Thoracic aorta (tissue), 2 donors: Measurements from ENCODE around the gene KPNA6. TPM values are rescaled to one million over a fixed set of nuclear protein-coding genes. Genes with fewer than 3 reads are reported as not detected.

Experiments
- ATAC-seq: fragments of 150-250 bp; one replicate; pipeline ENCODE4 v1.8.0; 2017; ENCODE audit warnings: low read depth; ENCODE audit not compliant: insufficient number of reproducible peaks, low FRiP score
- DNase-seq: peaks from one replicate; pipeline ENCODE4 v3.0.0-alpha.2; 2020; ENCODE audit warnings: low spot score
- H3K27ac ChIP-seq, 2 donors: fragments of 200-600 bp; sonication (generic); 1 replicate in 1 of 2; 2 replicates in 1 of 2; pipeline ENCODE4 v1.5.1; 2016; ENCODE audit warnings: mild to moderate bottlenecking in 2 of 2, moderate library complexity in 2 of 2
- H3K27me3 ChIP-seq: fragments of 200-600 bp; sonication (generic); replicated peaks from 2 replicates; pipeline ENCODE4 v1.6.0; 2016; ENCODE audit warnings: mild to moderate bottlenecking; ENCODE audit not compliant: insufficient read depth
- H3K36me3 ChIP-seq: fragments of 200-600 bp; sonication (generic); one replicate; pipeline ENCODE4 v1.5.1; 2016
- H3K4me1 ChIP-seq, 2 donors: fragments of 200-600 bp; sonication (generic); 1 replicate in 1 of 2; 2 replicates in 1 of 2; pipeline versions ENCODE4 v1.5.1 to v1.6.0; 2016; ENCODE audit warnings: low read depth in 2 of 2, mild to moderate bottlenecking in 1 of 2; ENCODE audit not compliant: control insufficient read depth in 1 of 2
- H3K4me3 ChIP-seq: fragments of 200-600 bp; sonication (generic); 2 replicates; pipeline ENCODE4 v1.5.1; 2016; ENCODE audit warnings: mild to moderate bottlenecking
- H3K9me3 ChIP-seq: fragments of 200-600 bp; sonication (generic); 2 replicates; pipeline ENCODE4 v1.5.1; 2016
- CTCF ChIP-seq: fragments of 200-600 bp; sonication (generic); IDR thresholded peaks from one replicate; pipeline ENCODE4 v1.5.1; 2019; ENCODE audit warnings: antibody characterized with exemption
- total RNA-seq, 2 donors: library from RNA; depleted of rRNA; stranded (reverse); fragments of >200 nt; gene quantifications; one replicate each; pipeline versions ENCODE4 v1.1.0 to v1.2.3, GENCODE V29; 2016

KPNA6 gene
- total RNA-seq, 2 donors from 2014 or later: 30.6 to 53.3 TPM

GRCh38 chr1:32170991-32171390 lies 63.1 kb downstream of the KPNA6 start:
- Histone ChIP-seq H3K4me1 (no peaks in the 10 kb centered on the region), H3K4me3 (no peak overlapping the region), H3K27ac (no peak overlapping the region), H3K36me3 (peaks cover 50% of the 10 kb centered on the region), H3K27me3 (no peaks in the 10 kb centered on the region), H3K9me3 (no peaks in the 10 kb centered on the region)
- ATAC-seq (no peak), DNase-seq (no peak)
- TF ChIP-seq CTCF: no peak

- no peak for ATAC-seq
These were observed 64.9 kb downstream of the KPNA6 start for GRCh38 chr1:32172621-32173245.

GRCh38 chr1:32178380-32179192 lies 70.7 kb downstream of the KPNA6 start:
- Histone ChIP-seq H3K27ac (peak overlapping the region; percentile 92 to 94), H3K4me3 (peak overlapping the region; percentile 82), H3K36me3 (peaks cover under 1% of the 10 kb centered on the region), H3K9me3 (no peaks in the 10 kb centered on the region), H3K4me1 (peaks cover 12 to 39% of the 10 kb centered on the region in 2 donors), H3K27me3 (no peaks in the 10 kb centered on the region)
- ATAC-seq: no peak
- TF ChIP-seq CTCF: no peak
- no peak for DNase-seq

More at GRCh38 chr1:32172621-32173245, 64.9 kb downstream of the KPNA6 start:
- Histone ChIP-seq H3K27me3 (no peaks in the 10 kb centered on the region), H3K36me3 (peaks cover 38% of the 10 kb centered on the region), H3K4me1 (no peaks in the 10 kb centered on the region), H3K4me3 (no peak overlapping the region), H3K9me3 (no peaks in the 10 kb centered on the region), H3K27ac (no peak overlapping the region)
- TF ChIP-seq CTCF: no peak
- no peak for DNase-seq

GRCh38 chr1:32179193-32179442 lies 71.3 kb downstream of the KPNA6 start:
- Histone ChIP-seq H3K4me1 (peaks cover 18 to 44% of the 10 kb centered on the region in 2 donors), H3K27me3 (no peaks in the 10 kb centered on the region), H3K27ac (peak overlapping the region; percentile 92 to 94), H3K9me3 (no peaks in the 10 kb centered on the region), H3K36me3 (peaks cover 4% of the 10 kb centered on the region), H3K4me3 (peak overlapping the region; percentile 82)
- DNase-seq (no peak), ATAC-seq (peak; percentile 9)
- TF ChIP-seq CTCF: no peak

GRCh38 chr1:32179443-32180185 lies 71.8 kb downstream of the KPNA6 start, which contains the start of gene TXLNA:
TSS of gene TXLNA (plus strand) at chr1:32179675. CDS start at chr1:32180346, 671 bp downstream.
- TF ChIP-seq CTCF: no peak
- no peaks in the 10 kb centered on the region for H3K9me3 ChIP-seq
- H3K4me1 ChIP-seq: peaks cover 20 to 49% of the 10 kb centered on the region in 2 donors
- DNase-seq (peak; percentile 88), ATAC-seq (peak; percentile 85)
- H3K27me3 ChIP-seq: no peaks in the 10 kb centered on the region
- peak within 1 kb of the TSS; percentile 82 for H3K4me3 ChIP-seq
- peak within 1 kb of the TSS; percentile 92 to 94 for H3K27ac ChIP-seq
- peaks cover 9% of the 10 kb centered on the region for H3K36me3 ChIP-seq
